Stimulated activated CD8-positive, alpha-beta memory T cell treated with anti-CD3 and anti-CD28 coated beads, Interleukin-2, amount 100 ng/mL, for 1 hour (primary cell): ENCODE measurements around the gene ERLIN1.
A peak's percentile ranks its signal among the peaks of the same experiment; 100 is the strongest.

Experiments
- DNase-seq, 2 donors: peaks; one replicate each; pipeline ENCODE4 v3.0.0-alpha.2; 2020; ENCODE audit warnings: low read depth in 2 of 2

The ERLIN1 gene

DNA sequence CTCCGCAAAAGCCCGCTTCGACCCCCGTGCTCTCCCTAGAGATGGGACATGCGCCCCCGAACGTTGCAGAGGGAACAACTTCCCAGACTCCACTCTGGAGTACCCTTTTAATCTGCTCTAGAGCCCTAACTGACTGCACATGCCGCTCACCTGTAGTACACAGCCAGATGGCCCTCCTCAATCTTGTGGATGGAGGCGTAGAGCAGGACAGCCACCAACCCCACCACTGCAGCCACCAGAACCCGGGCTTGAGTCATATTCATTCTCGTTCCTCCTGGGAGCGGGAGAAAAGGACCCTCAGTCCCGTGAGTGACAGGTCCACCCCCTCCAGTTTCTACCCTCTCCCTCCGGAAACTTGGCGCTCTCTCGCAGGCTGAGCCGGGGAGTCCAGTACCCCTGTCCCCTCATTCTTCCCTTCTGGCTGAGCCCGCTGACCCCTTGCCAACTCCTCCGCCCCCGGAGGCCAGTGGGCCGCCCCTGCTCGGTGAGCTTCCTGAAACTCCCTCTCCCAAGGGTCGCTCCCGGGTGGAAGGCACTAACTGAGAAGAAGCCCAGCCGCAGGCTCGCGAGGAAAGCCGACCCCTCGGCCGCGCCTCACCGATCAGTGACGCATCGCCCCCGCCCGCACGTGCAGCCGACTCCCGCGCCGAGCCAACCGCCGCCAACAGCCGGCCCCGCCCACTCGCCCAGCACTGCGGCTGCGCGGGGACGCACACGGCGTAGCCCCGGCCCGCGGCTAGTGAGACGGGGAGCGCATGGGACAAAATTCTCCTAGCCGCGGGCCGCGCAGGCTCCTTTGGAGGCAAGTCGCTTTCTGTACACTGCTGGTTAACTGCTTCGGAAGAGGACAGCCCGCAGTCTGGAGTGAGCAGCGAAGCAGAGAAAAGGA is at the start of gene ERLIN1:
TSS of gene ERLIN1 (minus strand) at position 666 of the 889 bp plus-strand sequence. CDS start at position 263, 403 bp downstream.
- DNase-seq: peak; percentile 80 to 85

DNA sequence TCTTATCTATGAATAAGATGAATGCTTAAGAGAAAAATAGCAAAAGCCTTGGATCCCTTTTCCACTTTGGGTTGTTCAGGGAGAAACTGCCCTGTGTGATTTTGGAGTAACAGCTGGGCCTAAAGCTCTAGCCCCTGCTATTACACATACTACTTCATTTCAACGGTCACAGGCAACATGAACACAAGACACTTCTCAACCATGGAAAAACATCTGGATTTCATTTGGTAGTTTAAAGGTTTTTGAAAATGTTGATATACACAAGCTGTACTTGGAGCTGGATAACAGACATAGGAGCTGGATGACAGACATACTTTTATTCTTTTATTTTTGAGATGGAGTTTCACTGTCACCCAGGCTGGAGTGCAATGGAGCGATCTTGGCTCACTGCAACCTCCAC is 46.3 kb upstream of the ERLIN1 start:
- no peak for DNase-seq

DNA sequence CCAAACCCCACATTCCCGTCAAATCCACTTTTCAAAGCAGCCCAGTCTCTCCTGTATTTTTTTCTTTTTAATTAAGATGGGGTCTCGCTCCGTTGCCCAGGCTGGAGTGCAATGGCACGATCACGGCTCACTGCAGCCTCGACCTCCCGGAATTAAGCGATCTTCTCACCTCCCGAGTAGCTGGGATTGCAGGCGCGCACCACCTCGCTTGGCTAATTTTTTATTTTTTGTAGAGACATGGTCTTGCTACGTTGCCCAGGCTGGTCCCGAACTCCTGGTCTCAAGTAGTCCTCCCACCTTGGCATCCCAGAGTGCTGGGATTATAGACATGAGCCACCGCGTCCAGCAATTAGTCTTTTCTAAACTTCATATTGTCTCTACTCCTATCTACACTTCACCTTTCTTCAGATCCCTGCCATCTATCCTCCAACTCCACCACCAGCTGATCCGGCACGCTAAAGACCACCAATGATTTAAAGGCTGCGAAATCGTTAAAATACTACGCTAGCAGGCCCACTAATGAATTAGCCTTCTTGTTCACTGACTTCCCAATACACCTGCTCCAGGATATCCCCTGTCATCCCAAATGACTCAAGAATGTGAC is 44.1 kb upstream of the ERLIN1 start:
- DNase-seq: no peak

DNA sequence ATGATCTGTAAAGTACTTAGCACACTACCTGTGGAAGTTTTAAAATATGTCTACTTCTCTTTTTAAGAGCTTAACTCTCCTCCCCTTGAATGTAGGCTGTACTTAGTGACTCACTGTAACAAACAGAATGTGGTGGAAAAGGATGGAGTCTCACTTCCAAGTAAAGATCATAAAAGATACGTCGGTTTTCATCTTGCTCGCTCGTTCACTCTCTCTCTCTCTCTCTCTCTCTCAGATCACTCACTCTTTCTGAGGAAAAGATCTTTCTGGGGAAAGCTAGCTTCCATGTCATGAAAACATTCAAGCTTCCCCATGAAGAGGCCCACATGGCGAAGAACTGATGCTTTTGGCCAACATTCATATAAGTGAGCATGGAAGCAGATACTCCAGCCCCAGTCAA is 38.0 kb upstream of the ERLIN1 start:
- DNase-seq: no peak

DNA sequence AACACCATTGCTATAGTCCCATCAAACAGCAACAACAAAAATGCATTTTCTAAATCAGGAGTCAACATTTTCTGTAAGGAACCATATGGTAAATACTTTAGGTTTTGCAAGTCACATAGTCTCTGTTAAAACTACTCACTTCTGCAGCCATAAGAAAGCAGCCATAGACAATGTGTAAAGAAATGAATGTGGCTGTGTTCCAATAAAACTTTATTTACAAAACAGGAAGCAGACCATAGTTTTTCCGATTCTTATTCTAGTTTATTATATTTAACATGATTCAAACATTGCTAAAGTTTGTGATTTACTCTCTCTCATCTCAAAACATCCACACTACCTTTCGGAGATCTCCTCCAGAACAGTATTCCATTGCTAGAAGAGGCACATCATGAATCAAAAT is 36.7 kb upstream of the ERLIN1 start:
- DNase-seq: no peak

DNA sequence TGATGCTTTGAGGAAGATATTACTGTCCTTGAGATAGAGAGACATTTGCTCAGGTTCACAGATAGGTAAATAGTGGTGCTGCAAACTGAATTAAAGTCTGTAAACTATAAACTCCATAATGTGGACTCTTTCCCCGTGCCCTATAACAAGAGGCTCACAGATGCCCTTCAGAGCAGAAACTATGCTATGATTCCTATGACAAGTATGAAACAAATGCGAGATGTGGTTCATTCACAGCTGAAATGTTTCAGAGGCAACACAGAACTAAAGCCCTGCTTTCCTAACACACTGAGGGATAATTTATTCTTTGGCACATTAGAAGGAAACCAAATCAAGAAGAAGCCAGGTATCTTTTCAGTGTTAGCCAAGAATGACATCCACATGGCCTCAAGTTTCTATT is 30.2 kb upstream of the ERLIN1 start:
- no peak for DNase-seq

DNA sequence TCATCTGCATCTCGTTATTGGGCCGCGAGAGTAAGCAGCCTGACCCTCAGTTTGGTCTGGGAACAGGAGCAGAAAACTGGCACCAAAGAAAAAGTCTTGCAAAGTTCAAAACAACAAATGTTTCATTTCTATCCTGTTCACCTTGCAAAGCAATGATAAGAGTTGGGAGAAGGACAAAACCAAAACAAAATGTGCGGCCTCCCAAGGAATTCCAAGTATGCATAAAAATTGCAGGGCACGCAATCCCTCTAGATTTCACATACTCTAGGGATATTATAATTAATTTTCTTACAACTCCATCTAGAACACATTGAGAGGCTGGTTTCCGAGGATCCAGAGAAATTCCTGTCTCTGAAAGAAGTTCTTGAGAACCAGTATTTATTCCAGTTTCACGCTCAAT is 23.5 kb upstream of the ERLIN1 start:
- DNase-seq: no peak

DNA sequence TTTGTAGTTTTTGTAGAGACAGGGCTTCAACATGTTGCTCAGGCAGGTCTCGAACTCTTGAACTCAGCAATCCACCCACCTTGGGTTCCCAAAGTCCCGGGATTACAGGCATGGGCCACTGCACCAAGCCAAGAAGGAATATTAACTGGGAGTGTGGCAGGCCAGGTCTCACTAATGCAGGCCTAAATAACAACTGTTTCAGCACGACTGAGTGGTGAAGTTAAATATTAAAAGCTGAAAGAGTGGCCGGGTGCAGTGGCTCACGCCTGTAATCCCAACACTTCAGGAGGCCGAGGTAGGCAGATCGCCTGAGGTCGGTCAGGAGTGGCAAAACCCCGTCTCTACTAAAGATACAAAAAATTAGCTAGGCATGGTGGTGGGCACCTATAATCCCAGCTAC is 22.4 kb upstream of the ERLIN1 start:
- no peak for DNase-seq

DNA sequence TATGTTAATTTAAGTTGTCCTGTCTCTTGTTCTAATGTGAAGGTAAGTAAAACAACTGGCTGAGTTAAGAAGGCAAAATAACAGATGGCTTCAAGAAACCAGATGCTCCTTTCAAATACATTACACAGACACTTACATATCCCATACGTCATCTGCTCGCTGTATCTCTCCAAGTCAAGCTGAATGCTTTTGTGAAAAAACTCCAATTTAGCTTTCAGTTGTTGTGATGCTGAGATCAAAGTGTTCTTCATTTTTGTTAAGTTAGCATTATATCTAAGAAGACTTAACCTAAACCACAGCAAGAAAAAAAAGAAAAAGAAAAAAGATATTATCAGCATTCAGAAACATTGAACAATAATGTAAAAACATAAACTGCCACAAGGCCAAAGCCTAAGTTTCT is 18.5 kb upstream of the ERLIN1 start:
- DNase-seq: no peak

DNA sequence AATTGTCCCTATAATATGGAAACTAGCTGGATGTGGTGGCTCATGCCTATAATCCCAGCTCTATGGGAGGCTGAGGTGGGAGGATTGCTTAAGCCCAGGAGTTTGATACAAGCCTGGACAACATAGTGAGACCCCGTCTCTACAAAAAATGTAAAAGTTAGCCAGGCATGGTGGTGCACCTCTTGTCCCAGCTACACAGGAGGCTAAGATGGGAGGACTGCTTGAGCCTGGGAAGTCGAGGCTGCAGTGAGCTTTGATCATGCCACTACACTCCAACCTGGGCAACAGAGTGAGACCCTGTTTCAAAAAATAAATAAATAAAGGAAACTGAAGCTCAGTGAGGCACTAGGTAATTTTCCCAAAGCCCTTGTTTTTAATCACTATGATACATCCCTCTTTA is 15.7 kb upstream of the ERLIN1 start:
- no peak for DNase-seq

DNA sequence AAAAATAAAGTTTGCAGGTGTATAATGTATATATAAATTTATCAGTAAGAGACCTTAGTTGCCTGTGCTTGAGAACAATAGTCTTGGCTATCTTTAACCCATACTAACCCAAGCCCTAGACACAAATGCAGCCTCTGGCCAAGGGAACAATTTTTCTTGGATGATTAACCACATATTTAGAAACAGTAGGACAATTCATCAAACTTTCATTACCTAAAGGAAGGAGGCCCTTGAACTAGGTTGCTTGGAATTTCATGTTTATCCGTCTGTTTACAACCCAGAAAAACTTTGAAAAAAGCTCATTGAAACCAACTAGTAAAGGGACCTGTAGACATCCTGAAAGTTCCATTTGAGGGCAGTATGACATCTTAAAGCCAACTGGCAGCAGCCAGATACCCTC is 8.9 kb upstream of the ERLIN1 start:
- no peak for DNase-seq

DNA sequence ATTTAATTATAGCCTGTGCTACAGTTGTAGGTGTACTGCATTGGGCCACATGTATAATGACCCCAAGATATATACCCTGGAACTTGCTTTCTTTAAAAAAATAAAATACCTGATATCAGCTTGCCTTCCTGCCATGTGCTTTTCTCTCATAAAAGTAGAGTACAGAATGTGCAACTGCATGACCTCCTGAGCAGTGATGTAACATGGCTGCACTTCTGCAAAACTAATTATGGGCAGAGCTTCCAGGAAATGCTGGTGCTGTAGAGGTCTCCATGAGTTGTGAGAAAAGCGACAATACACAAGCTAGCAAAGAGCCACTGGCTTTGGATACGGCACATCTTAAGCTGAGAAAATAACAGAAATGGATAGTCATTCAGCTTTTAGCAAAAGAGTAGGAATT is 6.5 kb upstream of the ERLIN1 start:
- no peak for DNase-seq

DNA sequence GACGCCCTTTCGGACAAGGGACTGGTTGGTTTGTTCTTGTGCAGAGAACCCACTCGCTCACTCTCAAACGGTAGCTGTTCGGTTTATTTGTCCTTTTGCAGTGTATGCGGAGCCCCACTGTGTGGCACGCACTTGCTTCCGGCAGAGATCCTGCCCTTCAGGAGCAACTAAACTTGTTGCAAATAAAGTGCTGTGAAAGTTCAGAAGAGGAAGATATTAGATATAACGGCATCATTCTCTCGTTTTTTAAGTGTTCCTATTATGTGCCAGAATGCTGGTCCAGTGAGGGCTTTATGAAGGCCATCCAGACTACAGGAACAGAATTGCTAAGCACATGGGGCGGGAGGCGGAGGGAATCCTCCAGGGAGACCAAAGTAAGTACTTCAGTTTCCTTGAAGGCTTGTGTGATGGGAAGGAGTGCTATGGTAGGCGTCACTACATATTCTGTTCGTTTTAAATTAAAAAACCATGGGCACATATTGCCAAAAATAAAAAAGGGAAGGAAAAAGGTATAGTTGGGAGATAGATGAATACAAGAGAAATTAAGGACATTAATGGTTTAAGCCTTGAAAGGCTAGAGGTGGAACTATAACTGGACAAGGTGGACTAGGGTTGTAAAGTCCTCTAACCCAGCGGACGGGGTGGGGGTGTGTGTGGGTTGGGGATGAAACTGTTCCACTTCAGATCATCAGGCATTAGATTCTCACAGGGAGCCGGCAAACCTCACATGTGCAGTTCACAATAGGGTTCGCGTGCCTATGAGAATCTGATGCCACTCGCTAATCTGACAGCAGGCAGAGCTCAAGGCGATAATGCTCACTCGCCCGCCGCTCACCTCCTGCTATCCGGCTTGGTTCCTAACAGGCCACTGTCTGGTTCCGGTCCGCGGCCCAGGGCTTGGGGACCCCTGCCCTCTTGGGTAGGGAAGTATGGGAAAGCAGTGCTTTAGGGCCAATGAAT is 704 bp upstream of the ERLIN1 start:
- no peak for DNase-seq

DNA sequence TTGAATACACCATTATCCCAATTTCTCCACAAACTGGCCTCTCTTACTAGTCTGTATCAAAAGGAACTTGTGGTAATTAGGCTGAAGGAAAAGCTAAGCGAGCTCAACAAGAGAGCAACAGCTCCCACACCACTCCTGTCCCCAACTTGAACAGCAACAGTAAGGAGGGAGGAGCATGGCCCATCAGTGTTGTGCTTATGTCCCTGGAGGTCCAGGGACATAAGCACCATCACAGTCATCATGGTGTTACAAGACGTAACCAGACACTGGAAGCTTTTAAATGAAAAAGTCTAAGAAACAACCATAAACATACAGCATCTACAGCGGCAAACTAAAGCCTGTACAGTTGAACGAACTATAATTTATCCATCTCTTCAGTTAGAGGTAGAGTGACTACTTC is 989 bp downstream of the ERLIN1 start:
- no peak for DNase-seq

DNA sequence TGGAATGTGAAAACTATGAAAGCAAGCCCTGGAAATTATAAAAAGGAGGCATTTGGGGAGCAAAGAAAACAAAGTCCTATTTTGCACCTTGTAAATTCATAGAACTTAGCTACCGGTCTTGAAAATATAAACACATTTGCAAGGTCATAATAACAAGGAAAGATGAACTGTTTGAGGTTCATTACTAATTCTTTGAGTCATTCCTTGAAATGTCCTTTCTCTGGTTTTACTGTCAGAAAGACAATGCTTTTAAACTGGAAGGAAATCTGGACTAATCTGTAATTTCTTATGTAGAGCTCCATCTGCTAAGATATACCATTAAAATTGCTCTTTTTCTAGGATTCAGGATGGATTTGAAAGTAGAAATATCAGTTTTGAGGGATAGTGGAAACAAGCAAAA is 1.4 kb downstream of the ERLIN1 start:
- no peak for DNase-seq

DNA sequence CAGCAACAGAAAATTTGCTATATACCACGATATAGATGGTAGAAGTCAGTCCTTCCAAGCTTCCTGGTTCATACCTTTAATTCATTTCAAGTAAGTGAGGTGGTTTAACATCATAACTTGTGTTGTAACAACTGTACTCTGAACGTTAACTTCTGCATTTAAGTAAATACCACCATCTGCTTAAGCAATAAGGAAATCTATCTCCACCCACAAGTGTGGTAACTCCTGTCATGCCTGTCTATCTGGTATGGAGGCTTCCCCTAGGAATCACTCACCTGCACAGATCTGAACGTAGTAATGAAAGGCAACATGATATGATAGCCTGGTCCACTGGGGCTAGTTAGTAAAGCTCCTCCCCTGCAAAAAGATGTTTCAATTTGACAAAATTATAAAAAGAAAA is 2.3 kb downstream of the ERLIN1 start:
- no peak for DNase-seq

DNA sequence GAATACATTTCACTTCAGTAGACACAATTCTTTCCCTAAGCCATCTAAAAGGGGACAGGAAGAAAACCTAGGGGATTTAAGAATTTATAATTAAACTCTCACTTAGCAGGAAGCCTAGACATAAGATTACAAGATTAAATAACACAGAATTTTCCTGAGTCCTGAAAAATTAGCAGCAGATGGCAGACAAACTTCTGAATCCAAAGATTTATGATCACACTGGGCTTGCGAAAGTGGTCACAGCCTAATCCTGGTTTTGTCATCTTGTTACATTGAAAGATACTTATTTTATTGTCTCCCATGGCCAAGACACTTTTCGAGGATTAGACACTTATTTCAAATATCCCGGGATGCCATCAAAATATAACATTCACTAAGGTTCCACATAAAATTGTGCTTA is 2.9 kb downstream of the ERLIN1 start:
- DNase-seq: no peak

DNA sequence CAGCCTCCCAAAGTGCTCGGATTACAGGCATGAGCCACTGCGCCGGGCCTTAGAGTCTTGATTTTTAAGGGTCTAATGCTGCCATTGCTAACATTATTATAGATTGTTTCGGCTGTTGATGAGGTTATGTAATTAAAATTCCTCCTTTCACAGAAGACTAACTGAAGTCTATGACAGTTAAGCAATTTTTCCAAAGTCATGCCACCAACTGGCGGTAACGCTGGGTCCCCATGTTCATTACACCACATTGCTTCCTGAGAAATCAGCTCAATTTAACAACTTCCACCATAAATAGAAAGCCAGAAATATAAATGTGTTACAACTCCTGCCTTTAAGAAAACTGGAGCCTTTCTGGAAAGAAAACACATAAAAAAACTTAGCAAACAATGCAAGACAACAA is 3.5 kb downstream of the ERLIN1 start:
- no peak for DNase-seq

DNA sequence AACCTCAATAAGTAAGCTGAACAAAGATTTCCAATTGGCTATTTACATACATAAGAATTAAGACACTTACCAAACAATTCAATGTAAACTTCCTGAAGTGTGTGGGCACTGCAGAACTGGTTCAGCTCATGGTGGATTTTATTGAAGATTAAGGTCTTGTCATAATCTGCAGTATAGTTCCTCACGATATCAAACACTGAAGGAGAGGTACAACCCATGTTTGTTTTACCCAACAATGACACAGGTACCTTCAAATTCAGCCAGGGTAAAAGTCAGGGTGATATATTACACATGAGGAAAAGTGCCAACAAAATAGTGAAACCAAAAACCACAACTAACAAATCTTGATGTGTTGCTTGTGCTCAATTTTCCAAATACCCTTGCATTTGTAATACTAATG is 10.0 kb downstream of the ERLIN1 start:
- no peak for DNase-seq

DNA sequence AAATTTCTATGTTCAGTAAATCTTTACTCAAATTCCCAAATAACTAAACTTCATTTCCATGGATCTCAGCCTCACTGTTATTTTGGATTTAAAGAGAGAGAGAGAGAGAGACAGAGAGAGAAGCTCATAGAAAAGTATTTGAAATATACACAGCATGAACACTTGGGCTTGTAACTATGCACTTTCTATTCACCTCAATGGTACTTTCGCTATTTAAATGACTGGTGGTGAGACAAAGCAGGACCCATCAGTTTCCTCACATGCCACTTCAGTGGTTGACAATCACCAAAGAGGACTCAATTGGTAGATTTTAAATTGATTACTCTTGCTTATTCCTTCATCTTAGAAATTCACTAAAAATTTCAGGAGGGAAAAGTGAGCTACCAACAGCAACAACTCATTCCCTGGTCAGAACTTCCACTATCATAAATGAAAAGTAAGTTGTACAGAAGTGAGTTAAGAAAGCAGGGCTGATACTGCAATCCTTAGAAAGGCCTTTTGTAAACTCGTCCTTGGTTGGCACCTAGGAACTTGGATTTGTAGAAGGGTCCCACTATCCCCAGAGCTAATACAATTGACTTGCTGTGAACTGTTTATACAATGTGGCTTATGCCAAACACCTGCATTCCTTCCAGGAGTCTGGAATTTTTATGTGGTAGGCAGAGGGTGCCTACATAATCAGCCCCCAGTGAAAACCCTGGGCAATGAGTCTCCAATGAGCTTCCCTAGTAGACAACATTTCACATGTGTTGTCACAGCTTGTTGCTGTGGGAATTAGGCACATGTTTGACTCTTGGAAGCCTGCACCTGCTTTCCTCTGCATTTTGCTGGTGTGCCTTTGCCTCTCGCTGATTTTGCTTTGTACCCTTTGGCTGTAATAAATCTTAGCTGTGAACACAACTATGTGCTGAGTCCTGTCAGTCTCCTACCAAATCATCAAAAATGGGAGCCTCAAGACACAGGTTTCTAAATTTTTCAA is 10.8 kb downstream of the ERLIN1 start:
- no peak for DNase-seq

DNA sequence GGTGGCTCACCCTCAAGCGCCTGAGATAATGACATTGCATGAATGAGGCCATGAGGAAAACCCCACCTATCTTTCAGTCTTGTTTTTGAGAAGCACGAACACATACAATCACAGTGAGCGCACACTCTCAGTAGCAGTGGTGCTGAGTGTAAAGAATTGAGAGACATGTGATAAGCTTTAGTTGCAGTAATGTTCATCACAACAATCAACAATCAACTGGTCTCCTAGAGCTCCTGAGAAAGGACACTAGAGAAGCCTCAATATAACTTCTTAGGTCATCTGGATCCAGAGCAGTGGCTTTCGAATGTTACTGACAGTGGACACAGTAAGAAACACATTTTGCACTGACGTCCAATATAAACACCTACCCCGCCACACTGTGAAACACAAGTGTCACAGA is 12.8 kb downstream of the ERLIN1 start:
- no peak for DNase-seq
